ENCODE data around the gene GLA.

GLA gene

DNA sequence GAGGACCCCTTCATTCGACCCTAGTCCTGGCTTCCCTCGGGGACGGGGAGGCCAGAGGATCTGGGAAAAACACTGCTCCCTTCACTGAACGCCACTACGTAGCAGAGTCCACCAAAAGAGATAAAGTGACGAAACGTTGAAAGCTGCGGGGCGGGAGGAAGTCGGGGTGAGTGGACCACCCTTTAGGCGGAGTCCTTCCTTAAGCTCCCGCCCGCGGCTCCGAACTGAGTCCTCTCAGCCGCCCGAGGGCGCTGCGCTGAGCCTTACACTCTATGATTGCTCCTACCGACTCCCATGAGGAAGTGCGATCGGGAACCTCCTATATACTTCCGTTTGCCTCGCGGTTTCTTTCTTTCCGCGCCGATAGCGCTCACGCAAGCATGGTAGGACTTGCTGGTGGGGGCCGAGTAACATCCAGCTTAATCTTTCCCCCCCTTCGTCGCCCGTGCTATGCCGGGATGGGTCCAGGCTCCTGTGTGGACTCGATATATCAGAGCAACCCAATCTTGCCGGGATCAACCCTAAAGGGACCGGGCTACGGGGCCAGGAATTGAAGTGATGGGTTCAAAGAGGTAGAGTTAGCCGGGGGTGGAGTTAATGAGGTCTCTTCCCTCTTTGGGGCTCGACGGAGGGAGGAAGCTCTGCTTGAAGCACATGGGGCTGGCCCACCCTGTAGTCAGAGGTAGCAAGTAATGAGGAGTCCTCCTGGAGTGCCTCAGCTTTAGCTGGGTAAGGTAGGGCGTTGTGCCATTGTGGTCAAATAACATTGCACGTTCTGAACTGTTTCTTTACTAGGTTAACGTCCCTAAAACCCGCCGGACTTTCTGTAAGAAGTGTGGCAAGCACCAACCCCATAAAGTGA lies 16.8 kb downstream of the GLA start, which contains the start of gene RPL36A (continued):
- TF ChIP-seq ZNF518A (tag by site-specific recombination; conservative IDR thresholded peaks at IDR 0.05; ENCODE audit: low read depth) (peak; percentile 85), ZNF623 (tag by site-specific recombination; IDR thresholded peaks at IDR 0.05) (0 out of 2 replicates have a peak, but pooled peaks have one; percentile 21), INSM2 (tag by site-specific recombination; IDR thresholded peaks at IDR 0.05) (0 out of 2 replicates have a peak, but pooled peaks have one; percentile 9), ZBTB20 (tag by site-specific recombination; IDR thresholded peaks at IDR 0.05) (peak; percentile 17; the same call in 1 of the 2 replicates), ZBTB17 (tag by site-specific recombination; IDR thresholded peaks at IDR 0.05) (peak; percentile 69), ZBTB48 (tag by site-specific recombination; IDR thresholded peaks at IDR 0.05) (no peak), ZNF133 (tag by site-specific recombination; IDR thresholded peaks at IDR 0.05) (0 out of 2 replicates have a peak, but pooled peaks have one; percentile 38), ZNF18 (tag by site-specific recombination; IDR thresholded peaks at IDR 0.05) (0 out of 2 replicates have a peak, but pooled peaks have one; percentile 37), ZBTB26 (tag by site-specific recombination; optimal IDR thresholded peaks at IDR 0.05) (peak; percentile 31), ZNF366 (tag by site-specific recombination; conservative IDR thresholded peaks at IDR 0.05) (peak; percentile 94), ZNF585B (tag by site-specific recombination; IDR thresholded peaks at IDR 0.05) (no peak), IKZF3 (tag by site-specific recombination; IDR thresholded peaks at IDR 0.05) (peak; percentile 93), SCRT2 (tag by site-specific recombination; IDR thresholded peaks at IDR 0.05) (peak; percentile 65; the same call in 1 of the 2 replicates), ZBTB8A (tag by site-specific recombination; IDR thresholded peaks at IDR 0.05) (peak; percentile 54), ZNF664 (tag by site-specific recombination; IDR thresholded peaks at IDR 0.05) (peak; percentile 33; the same call in 1 of the 2 replicates), ZIC2 (tag by site-specific recombination; IDR thresholded peaks at IDR 0.05) (no peak), ZNF426 (tag by site-specific recombination; IDR thresholded peaks at IDR 0.05) (no peak; the same call in 1 of the 2 replicates), ZNF175 (tag by site-specific recombination; IDR thresholded peaks at IDR 0.05) (no peak)
- TF ChIP-seq, protein P1, sequence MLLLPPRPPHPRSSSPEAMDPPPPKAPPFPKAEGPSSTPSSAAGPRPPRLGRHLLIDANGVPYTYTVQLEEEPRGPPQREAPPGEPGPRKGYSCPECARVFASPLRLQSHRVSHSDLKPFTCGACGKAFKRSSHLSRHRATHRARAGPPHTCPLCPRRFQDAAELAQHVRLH (tag by site-specific recombination; IDR thresholded peaks at IDR 0.05) = peak; percentile 84
- TF ChIP-seq, protein P2, sequence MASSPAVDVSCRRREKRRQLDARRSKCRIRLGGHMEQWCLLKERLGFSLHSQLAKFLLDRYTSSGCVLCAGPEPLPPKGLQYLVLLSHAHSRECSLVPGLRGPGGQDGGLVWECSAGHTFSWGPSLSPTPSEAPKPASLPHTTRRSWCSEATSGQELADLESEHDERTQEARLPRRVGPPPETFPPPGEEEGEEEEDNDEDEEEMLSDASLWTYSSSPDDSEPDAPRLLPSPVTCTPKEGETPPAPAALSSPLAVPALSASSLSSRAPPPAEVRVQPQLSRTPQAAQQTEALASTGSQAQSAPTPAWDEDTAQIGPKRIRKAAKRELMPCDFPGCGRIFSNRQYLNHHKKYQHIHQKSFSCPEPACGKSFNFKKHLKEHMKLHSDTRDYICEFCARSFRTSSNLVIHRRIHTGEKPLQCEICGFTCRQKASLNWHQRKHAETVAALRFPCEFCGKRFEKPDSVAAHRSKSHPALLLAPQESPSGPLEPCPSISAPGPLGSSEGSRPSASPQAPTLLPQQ (tag by site-specific recombination; IDR thresholded peaks at IDR 0.05) = peak; percentile 81
- TF ChIP-seq, protein P3, sequence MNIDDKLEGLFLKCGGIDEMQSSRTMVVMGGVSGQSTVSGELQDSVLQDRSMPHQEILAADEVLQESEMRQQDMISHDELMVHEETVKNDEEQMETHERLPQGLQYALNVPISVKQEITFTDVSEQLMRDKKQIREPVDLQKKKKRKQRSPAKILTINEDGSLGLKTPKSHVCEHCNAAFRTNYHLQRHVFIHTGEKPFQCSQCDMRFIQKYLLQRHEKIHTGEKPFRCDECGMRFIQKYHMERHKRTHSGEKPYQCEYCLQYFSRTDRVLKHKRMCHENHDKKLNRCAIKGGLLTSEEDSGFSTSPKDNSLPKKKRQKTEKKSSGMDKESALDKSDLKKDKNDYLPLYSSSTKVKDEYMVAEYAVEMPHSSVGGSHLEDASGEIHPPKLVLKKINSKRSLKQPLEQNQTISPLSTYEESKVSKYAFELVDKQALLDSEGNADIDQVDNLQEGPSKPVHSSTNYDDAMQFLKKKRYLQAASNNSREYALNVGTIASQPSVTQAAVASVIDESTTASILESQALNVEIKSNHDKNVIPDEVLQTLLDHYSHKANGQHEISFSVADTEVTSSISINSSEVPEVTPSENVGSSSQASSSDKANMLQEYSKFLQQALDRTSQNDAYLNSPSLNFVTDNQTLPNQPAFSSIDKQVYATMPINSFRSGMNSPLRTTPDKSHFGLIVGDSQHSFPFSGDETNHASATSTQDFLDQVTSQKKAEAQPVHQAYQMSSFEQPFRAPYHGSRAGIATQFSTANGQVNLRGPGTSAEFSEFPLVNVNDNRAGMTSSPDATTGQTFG (tag by site-specific recombination; IDR thresholded peaks at IDR 0.05; ENCODE audit: borderline replicate concordance) = no peak
- TF ChIP-seq, protein P4, sequence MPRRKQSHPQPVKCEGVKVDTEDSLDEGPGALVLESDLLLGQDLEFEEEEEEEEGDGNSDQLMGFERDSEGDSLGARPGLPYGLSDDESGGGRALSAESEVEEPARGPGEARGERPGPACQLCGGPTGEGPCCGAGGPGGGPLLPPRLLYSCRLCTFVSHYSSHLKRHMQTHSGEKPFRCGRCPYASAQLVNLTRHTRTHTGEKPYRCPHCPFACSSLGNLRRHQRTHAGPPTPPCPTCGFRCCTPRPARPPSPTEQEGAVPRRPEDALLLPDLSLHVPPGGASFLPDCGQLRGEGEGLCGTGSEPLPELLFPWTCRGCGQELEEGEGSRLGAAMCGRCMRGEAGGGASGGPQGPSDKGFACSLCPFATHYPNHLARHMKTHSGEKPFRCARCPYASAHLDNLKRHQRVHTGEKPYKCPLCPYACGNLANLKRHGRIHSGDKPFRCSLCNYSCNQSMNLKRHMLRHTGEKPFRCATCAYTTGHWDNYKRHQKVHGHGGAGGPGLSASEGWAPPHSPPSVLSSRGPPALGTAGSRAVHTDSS (tag by site-specific recombination; IDR thresholded peaks at IDR 0.05) = 0 out of 2 replicates have a peak, but pooled peaks have one; percentile 28

All from HEK293 (cell line).